ENCODE data around the gene PTPRCAP. TPM values are rescaled to one million over a fixed set of nuclear protein-coding genes. Genes with fewer than 3 reads are reported as not detected.

The PTPRCAP gene
- total and polyA plus RNA-seq, 12 donors: 0.57 to 13.4 (median 3.9) TPM

DNA sequence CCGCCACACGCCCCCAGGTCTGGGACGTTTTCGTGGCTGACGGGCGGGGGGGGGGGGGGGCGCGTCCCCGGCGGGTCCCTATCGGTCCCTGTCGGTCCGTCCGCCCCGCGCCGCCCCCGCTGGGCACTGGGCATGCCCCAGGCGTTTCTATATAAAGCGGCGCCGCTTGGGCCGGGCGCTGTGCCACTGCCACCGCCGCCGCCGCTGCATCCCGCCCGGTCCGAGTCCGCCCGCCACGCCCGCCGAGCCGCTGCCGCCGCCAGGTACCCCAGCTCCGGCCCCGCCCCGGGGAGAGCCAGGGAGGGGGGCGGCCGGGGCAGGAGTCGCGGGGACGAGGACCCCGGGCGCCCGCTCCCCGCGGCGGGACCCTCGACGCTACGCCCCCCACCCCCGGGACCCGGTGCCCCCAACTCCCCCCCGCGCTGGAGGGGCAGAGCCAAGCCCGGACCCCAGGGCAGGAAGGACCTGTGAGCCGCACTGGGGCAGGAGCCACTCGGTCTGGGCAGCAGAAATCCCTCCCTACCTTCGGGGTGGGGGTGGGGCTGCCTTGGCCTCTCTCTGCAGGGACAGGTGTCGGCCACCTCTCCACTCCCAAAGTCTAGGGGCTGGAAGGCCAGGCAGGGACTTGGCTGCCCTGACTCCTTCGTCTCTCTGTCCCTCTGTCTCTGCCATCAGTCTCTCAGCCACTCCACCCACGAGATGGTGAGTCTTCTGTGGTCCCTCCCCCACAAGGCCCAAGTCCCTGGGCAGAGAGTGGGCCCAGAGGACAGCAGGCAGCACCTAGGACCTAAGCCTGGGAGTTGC is 21.8 kb downstream of the PTPRCAP start, which contains the start of gene CARNS1:
Gene CARNS1 (plus strand): TSS at position 178 of the 804 bp plus-strand sequence. CDS start 522 bp downstream, at position 700.
- WGBS, 4 donors: 5 to 32% (median 8%) methylated on average over 7 to 67 of the region's 67 CpGs
- Histone ChIP-seq H3K4me1 (replicated peaks in 1 of 2) (peaks cover 10 to 16% of the 10 kb centered on the region in 2 donors), H3K27me3 (peaks cover 21% of the 10 kb centered on the region), H3K36me3 (replicated peaks in 1 of 2) (no peaks in the 10 kb centered on the region), H3K27ac (no peak within 1 kb of the TSS), H3K4me3 (peak within 1 kb of the TSS in 1 of 4 donors; percentile 38), H3K9me3 (replicated peaks in 1 of 3) (no peaks in the 10 kb centered on the region)
- TF ChIP-seq POLR2A (IDR thresholded peaks at IDR 0.05): no peak
- TF ChIP-seq, protein P1, sequence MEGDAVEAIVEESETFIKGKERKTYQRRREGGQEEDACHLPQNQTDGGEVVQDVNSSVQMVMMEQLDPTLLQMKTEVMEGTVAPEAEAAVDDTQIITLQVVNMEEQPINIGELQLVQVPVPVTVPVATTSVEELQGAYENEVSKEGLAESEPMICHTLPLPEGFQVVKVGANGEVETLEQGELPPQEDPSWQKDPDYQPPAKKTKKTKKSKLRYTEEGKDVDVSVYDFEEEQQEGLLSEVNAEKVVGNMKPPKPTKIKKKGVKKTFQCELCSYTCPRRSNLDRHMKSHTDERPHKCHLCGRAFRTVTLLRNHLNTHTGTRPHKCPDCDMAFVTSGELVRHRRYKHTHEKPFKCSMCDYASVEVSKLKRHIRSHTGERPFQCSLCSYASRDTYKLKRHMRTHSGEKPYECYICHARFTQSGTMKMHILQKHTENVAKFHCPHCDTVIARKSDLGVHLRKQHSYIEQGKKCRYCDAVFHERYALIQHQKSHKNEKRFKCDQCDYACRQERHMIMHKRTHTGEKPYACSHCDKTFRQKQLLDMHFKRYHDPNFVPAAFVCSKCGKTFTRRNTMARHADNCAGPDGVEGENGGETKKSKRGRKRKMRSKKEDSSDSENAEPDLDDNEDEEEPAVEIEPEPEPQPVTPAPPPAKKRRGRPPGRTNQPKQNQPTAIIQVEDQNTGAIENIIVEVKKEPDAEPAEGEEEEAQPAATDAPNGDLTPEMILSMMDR (IDR thresholded peaks at IDR 0.05): no peak
- DNase-seq: no peak
- intact Hi-C loops (cut with DNase I): no loop called here

DNA sequence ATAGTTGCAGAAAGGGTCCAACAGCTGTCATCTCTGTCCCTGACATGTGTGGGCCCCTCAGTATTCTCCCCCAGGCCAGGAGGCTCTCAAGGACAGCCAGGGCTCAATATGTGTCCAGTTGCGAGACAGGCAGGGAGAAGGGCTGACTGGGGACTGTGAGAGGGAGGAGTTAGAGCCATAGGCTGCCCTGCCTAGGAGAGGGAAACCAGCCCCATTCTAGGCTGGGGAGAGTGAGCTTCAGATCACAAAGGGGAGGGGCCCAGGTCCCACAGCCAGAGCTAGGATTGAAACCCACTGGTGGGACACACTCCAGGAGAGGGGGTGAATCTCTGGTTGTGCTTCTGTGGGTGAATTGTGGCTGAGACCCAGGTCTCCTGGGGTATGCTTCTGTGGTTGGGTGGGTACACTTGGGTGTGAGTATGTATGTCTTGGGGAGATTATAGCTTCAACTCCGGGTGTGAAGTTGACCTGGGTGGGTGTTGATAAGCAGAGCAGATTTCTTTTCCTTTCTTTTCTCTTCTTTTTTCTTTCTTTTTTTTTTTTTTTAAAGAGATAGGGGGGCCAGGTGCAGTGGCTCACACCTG is 24.1 kb downstream of the PTPRCAP start:
- no peaks in the 10 kb centered on the region for H3K9me3 ChIP-seq (replicated peaks in 1 of 3)
- H3K36me3 ChIP-seq (replicated peaks in 1 of 2): no peaks in the 10 kb centered on the region
- DNase-seq: no peak
- no peak for TF ChIP-seq POLR2A (IDR thresholded peaks at IDR 0.05)
- TF ChIP-seq, protein P1 (IDR thresholded peaks at IDR 0.05): no peak
- no peak overlapping the region for H3K4me3 ChIP-seq
- H3K4me1 ChIP-seq (replicated peaks in 1 of 2): peaks cover 4 to 9% of the 10 kb centered on the region in 2 donors
- intact Hi-C loops (cut with DNase I): no loop called here
- peaks cover 34% of the 10 kb centered on the region for H3K27me3 ChIP-seq
- H3K27ac ChIP-seq: no peak overlapping the region
- 41 to 76% (median 55%) methylated on average over 2 of the region's 2 CpGs for WGBS, 4 donors

DNA sequence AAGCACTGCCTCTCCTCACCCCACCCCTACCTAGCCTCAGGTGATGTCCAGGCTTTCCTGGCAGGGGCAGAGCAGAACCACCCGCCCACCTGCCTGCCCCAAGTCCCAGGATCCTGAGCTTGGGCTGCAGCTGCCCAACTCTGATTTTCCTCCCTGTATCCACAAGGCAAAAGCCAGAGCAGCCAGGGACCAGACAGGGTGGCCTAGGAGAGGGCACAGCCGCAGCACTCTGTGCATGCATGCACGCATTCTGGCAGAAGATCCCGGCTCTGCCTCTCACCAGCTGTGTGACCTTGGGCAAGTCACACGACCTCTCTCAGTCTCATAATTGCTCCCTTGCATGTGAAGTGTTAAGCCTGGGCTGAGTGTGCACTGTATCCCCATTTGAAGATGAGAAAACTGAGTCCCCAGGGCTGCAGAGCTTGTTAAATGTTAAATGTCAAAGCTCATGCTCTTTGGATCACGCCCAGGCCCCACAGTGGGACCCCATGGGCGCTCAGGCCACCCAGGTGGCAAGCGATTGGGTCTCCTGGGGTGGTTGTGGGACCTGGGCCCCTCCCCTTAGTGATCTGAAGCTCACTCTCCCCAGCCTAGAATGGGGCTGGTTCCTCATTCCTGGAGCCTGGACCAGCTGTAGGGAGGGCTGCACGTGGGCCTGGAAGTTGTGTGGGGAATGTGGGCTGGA is 24.8 kb downstream of the PTPRCAP start:
- no peaks in the 10 kb centered on the region for H3K9me3 ChIP-seq (replicated peaks in 1 of 3)
- no peak for DNase-seq
- H3K36me3 ChIP-seq (replicated peaks in 1 of 2): no peaks in the 10 kb centered on the region
- 49 to 63% (median 51%) methylated on average over 5 to 9 of the region's 9 CpGs for WGBS, 4 donors
- H3K4me1 ChIP-seq (replicated peaks in 1 of 2): peaks cover 4 to 9% of the 10 kb centered on the region in 2 donors
- H3K27me3 ChIP-seq: peaks cover 39% of the 10 kb centered on the region
- H3K27ac ChIP-seq: no peak overlapping the region
- TF ChIP-seq, protein P1 (IDR thresholded peaks at IDR 0.05): no peak
- no peak for TF ChIP-seq POLR2A (IDR thresholded peaks at IDR 0.05)
- intact Hi-C loops (cut with DNase I): no loop called here
- no peak overlapping the region for H3K4me3 ChIP-seq

DNA sequence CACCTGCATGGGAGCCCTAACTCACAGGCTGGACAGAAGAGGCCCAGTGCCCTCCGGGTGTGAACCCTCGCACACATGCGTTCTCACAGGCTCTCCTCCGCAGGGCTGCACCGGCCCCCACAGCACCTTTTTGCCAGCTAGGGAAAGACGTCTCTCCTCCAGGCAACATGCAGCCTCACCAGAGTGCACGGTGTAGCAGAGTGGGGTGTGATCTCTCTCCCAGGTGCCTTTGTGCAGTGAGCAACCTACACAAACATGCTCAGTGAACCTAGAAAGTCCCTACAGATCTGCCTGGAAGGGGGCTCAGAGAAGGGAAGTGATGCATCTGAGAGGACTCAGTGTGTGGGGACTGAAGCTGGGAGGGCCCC is 25.7 kb downstream of the PTPRCAP start:
- H3K36me3 ChIP-seq (replicated peaks in 1 of 2): no peaks in the 10 kb centered on the region
- H3K4me3 ChIP-seq: no peak overlapping the region
- WGBS, 4 donors: 33 to 77% (median 66%) methylated on average over 1 to 7 of the region's 7 CpGs
- TF ChIP-seq, protein P1 (IDR thresholded peaks at IDR 0.05): no peak
- no peak for TF ChIP-seq POLR2A (IDR thresholded peaks at IDR 0.05)
- peaks cover 39% of the 10 kb centered on the region for H3K27me3 ChIP-seq
- intact Hi-C loops (cut with DNase I): no loop called here
- DNase-seq: no peak
- peaks cover 4 to 9% of the 10 kb centered on the region in 2 donors for H3K4me1 ChIP-seq (replicated peaks in 1 of 2)
- H3K27ac ChIP-seq: no peak overlapping the region
- H3K9me3 ChIP-seq (replicated peaks in 1 of 3): no peaks in the 10 kb centered on the region
